Central memory CD8-positive, alpha-beta T cell (primary cell): Measurements from ENCODE around the gene CNTLN.

Experiments
- ATAC-seq: fragments of 150-1000 bp; cut with Tn5 transposase; replicated peaks from 2 replicates; pipeline ENCODE4 v1.10.0; 2022; ENCODE audit warnings: mild to moderate bottlenecking, moderate FRiP score, moderate number of reproducible peaks; ENCODE audit not compliant: poor library complexity, severe bottlenecking; ENCODE audit errors: extremely low read depth
- DNase-seq, 2 donors: peaks; one replicate each; pipeline ENCODE4 v3.0.0; 2021; ENCODE audit warnings: low spot score in 2 of 2
- H3K27ac Mint-ChIP-seq: one replicate; pipeline ENCODE4 v1.8.0; 2022; ENCODE audit warnings: low read depth, mild to moderate bottlenecking, moderate library complexity, mixed read lengths
- H3K27me3 Mint-ChIP-seq: one replicate; pipeline ENCODE4 v1.8.0; 2022; ENCODE audit warnings: mixed read lengths
- H3K36me3 Mint-ChIP-seq: one replicate; pipeline ENCODE4 v1.8.0; 2022; ENCODE audit warnings: mild to moderate bottlenecking, moderate library complexity, mixed read lengths; ENCODE audit not compliant: insufficient read depth
- H3K4me1 Mint-ChIP-seq: one replicate; pipeline ENCODE4 v1.8.0; 2022; ENCODE audit warnings: mixed read lengths
- H3K4me3 Mint-ChIP-seq: one replicate; pipeline ENCODE4 v1.8.0; 2022; ENCODE audit warnings: mild to moderate bottlenecking, moderate library complexity, mixed read lengths
- H3K9me3 Mint-ChIP-seq: one replicate; pipeline ENCODE4 v1.8.0; 2022; ENCODE audit warnings: mixed read lengths

Gene CNTLN

GRCh38 chr9:17472126-17472525 lies 337.3 kb downstream of the CNTLN start:
- DNase-seq = no peak
- Mint-ChIP-seq H3K4me1 (no peaks in the 10 kb centered on the region), H3K9me3 (no peaks in the 10 kb centered on the region), H3K27ac (no peak overlapping the region), H3K4me3 (no peak overlapping the region), H3K36me3 (peaks cover 1% of the 10 kb centered on the region), H3K27me3 (no peaks in the 10 kb centered on the region)
- ATAC-seq = no peak

- H3K4me1 Mint-ChIP-seq = no peaks in the 10 kb centered on the region
- H3K4me3 Mint-ChIP-seq = no peak overlapping the region
- no peaks in the 10 kb centered on the region for H3K36me3 Mint-ChIP-seq
- DNase-seq (no peak), ATAC-seq (no peak)
- no peaks in the 10 kb centered on the region for H3K9me3 Mint-ChIP-seq
- no peaks in the 10 kb centered on the region for H3K27me3 Mint-ChIP-seq
- H3K27ac Mint-ChIP-seq = no peak overlapping the region
Observed at GRCh38 chr9:17476401-17476800, 341.6 kb downstream of the CNTLN start.

- H3K27ac Mint-ChIP-seq = no peak overlapping the region
- H3K9me3 Mint-ChIP-seq = no peaks in the 10 kb centered on the region
- ATAC-seq = no peak
- no peaks in the 10 kb centered on the region for H3K27me3 Mint-ChIP-seq
- no peaks in the 10 kb centered on the region for H3K4me1 Mint-ChIP-seq
- H3K36me3 Mint-ChIP-seq = no peaks in the 10 kb centered on the region
- no peak overlapping the region for H3K4me3 Mint-ChIP-seq
- no peak for DNase-seq
Observed at GRCh38 chr9:17477816-17478215, 343.0 kb downstream of the CNTLN start.

- no peak overlapping the region for H3K4me3 Mint-ChIP-seq
- no peak overlapping the region for H3K27ac Mint-ChIP-seq
- H3K27me3 Mint-ChIP-seq = no peaks in the 10 kb centered on the region
- DNase-seq (no peak), ATAC-seq (no peak)
- H3K4me1 Mint-ChIP-seq = no peaks in the 10 kb centered on the region
- peaks cover 6% of the 10 kb centered on the region for H3K9me3 Mint-ChIP-seq
- no peaks in the 10 kb centered on the region for H3K36me3 Mint-ChIP-seq
Observed at GRCh38 chr9:17480966-17481365, 346.1 kb downstream of the CNTLN start.

- DNase-seq (no peak), ATAC-seq (no peak)
- Mint-ChIP-seq H3K27ac (no peak overlapping the region), H3K36me3 (no peaks in the 10 kb centered on the region), H3K4me3 (no peak overlapping the region), H3K9me3 (peaks cover 6% of the 10 kb centered on the region), H3K27me3 (no peaks in the 10 kb centered on the region), H3K4me1 (no peaks in the 10 kb centered on the region)
Observed at GRCh38 chr9:17481565-17481964, 346.7 kb downstream of the CNTLN start.

- Mint-ChIP-seq H3K9me3 (peaks cover 6% of the 10 kb centered on the region), H3K4me3 (no peak overlapping the region), H3K4me1 (no peaks in the 10 kb centered on the region), H3K27ac (no peak overlapping the region), H3K36me3 (no peaks in the 10 kb centered on the region), H3K27me3 (no peaks in the 10 kb centered on the region)
- DNase-seq (no peak), ATAC-seq (no peak)
Observed at GRCh38 chr9:17484906-17485305, 350.1 kb downstream of the CNTLN start.

GRCh38 chr9:17486396-17486795 lies 351.6 kb downstream of the CNTLN start:
- Mint-ChIP-seq H3K36me3 (no peaks in the 10 kb centered on the region), H3K4me3 (no peak overlapping the region), H3K27ac (no peak overlapping the region), H3K9me3 (peaks cover 11% of the 10 kb centered on the region), H3K27me3 (no peaks in the 10 kb centered on the region), H3K4me1 (no peaks in the 10 kb centered on the region)
- ATAC-seq (no peak), DNase-seq (no peak)

- Mint-ChIP-seq H3K27ac (no peak overlapping the region), H3K4me3 (no peak overlapping the region), H3K36me3 (no peaks in the 10 kb centered on the region), H3K4me1 (no peaks in the 10 kb centered on the region), H3K27me3 (no peaks in the 10 kb centered on the region), H3K9me3 (peaks cover 11% of the 10 kb centered on the region)
- no peak for ATAC-seq
- DNase-seq = no peak
Observed at GRCh38 chr9:17487467-17487866, 352.6 kb downstream of the CNTLN start.

GRCh38 chr9:17488662-17489061 lies 353.8 kb downstream of the CNTLN start:
- no peak overlapping the region for H3K27ac Mint-ChIP-seq
- no peak overlapping the region for H3K4me3 Mint-ChIP-seq
- H3K4me1 Mint-ChIP-seq = no peaks in the 10 kb centered on the region
- H3K36me3 Mint-ChIP-seq = no peaks in the 10 kb centered on the region
- no peak for ATAC-seq
- no peaks in the 10 kb centered on the region for H3K27me3 Mint-ChIP-seq
- H3K9me3 Mint-ChIP-seq = peaks cover 10% of the 10 kb centered on the region
- DNase-seq = no peak

GRCh38 chr9:17490110-17490509 lies 355.3 kb downstream of the CNTLN start:
- DNase-seq (no peak), ATAC-seq (no peak)
- Mint-ChIP-seq H3K27me3 (no peaks in the 10 kb centered on the region), H3K4me1 (no peaks in the 10 kb centered on the region), H3K9me3 (peaks cover 6% of the 10 kb centered on the region), H3K4me3 (no peak overlapping the region), H3K27ac (no peak overlapping the region), H3K36me3 (no peaks in the 10 kb centered on the region)

GRCh38 chr9:17491780-17492179 lies 356.9 kb downstream of the CNTLN start:
- Mint-ChIP-seq H3K27ac (no peak overlapping the region), H3K36me3 (no peaks in the 10 kb centered on the region), H3K4me1 (no peaks in the 10 kb centered on the region), H3K27me3 (no peaks in the 10 kb centered on the region), H3K4me3 (no peak overlapping the region), H3K9me3 (peaks cover 6% of the 10 kb centered on the region)
- no peak for DNase-seq
- no peak for ATAC-seq

GRCh38 chr9:17503196-17503595 lies 368.4 kb downstream of the CNTLN start:
- no peak for ATAC-seq
- no peaks in the 10 kb centered on the region for H3K36me3 Mint-ChIP-seq
- no peaks in the 10 kb centered on the region for H3K27me3 Mint-ChIP-seq
- peaks cover 16% of the 10 kb centered on the region for H3K9me3 Mint-ChIP-seq
- no peak overlapping the region for H3K27ac Mint-ChIP-seq
- no peak overlapping the region for H3K4me3 Mint-ChIP-seq
- no peak for DNase-seq
- H3K4me1 Mint-ChIP-seq = no peaks in the 10 kb centered on the region

- no peaks in the 10 kb centered on the region for H3K36me3 Mint-ChIP-seq
- H3K9me3 Mint-ChIP-seq = peaks cover 16% of the 10 kb centered on the region
- no peak overlapping the region for H3K27ac Mint-ChIP-seq
- H3K27me3 Mint-ChIP-seq = no peaks in the 10 kb centered on the region
- DNase-seq (no peak), ATAC-seq (no peak)
- no peak overlapping the region for H3K4me3 Mint-ChIP-seq
- H3K4me1 Mint-ChIP-seq = no peaks in the 10 kb centered on the region
Observed at GRCh38 chr9:17509151-17509550, 374.3 kb downstream of the CNTLN start.

GRCh38 chr9:17509701-17510100 lies 374.9 kb downstream of the CNTLN start:
- DNase-seq = no peak
- no peaks in the 10 kb centered on the region for H3K36me3 Mint-ChIP-seq
- H3K27ac Mint-ChIP-seq = no peak overlapping the region
- no peak for ATAC-seq
- H3K9me3 Mint-ChIP-seq = peaks cover 11% of the 10 kb centered on the region
- no peak overlapping the region for H3K4me3 Mint-ChIP-seq
- H3K27me3 Mint-ChIP-seq = no peaks in the 10 kb centered on the region
- no peaks in the 10 kb centered on the region for H3K4me1 Mint-ChIP-seq
